Activated T-cell treated with anti-CD3 and anti-CD28 coated beads, Interleukin-2, amount 50 U/mL, for 72 hours (primary cell): ENCODE data around the gene NKAIN2. TPM values are rescaled to one million over a fixed set of nuclear protein-coding genes. Genes with fewer than 3 reads are reported as not detected.

Source experiments
- ATAC-seq, 2 donors: fragments of 150-1000 bp; cut with Tn5 transposase; replicated peaks in 1 of 2; 2 replicates each; pipeline ENCODE4 v1.10.0; 2021; ENCODE audit warnings: moderate library complexity in 2 of 2, mild to moderate bottlenecking in 1 of 2
- DNase-seq, 2 donors: peaks; one replicate each; pipeline ENCODE4 v3.0.0; 2021 to 2022; ENCODE audit warnings: mixed read lengths in 1 of 2
- H3K27ac Mint-ChIP-seq: one replicate; pipeline ENCODE4 v1.8.0; 2022; ENCODE audit warnings: mild to moderate bottlenecking, moderate library complexity, mixed read lengths
- H3K27me3 Mint-ChIP-seq: one replicate; pipeline ENCODE4 v1.8.0; 2022; ENCODE audit warnings: low read depth, mixed read lengths
- H3K36me3 Mint-ChIP-seq, 2 donors: one replicate each; pipeline ENCODE4 v1.8.0; 2022; ENCODE audit warnings: mixed read lengths in 2 of 2, mild to moderate bottlenecking in 1 of 2; ENCODE audit not compliant: insufficient read depth in 2 of 2
- H3K4me1 Mint-ChIP-seq: one replicate; pipeline ENCODE4 v1.8.0; 2022; ENCODE audit warnings: low read depth, mixed read lengths
- H3K4me3 Mint-ChIP-seq, 2 donors: one replicate each; pipeline ENCODE4 v1.8.0; 2022; ENCODE audit warnings: mild to moderate bottlenecking in 2 of 2, mixed read lengths in 2 of 2, moderate library complexity in 2 of 2
- H3K9me3 Mint-ChIP-seq, 2 donors: one replicate each; pipeline ENCODE4 v1.8.0; 2022; ENCODE audit warnings: mixed read lengths in 2 of 2
- total RNA-seq, 2 donors: library from RNA; stranded (reverse); gene quantifications; one replicate each; pipeline ENCODE4 v1.2.3, GENCODE V29; 2022

Gene NKAIN2
- total RNA-seq, 2 donors from 2014 or later = not detected

DNA sequence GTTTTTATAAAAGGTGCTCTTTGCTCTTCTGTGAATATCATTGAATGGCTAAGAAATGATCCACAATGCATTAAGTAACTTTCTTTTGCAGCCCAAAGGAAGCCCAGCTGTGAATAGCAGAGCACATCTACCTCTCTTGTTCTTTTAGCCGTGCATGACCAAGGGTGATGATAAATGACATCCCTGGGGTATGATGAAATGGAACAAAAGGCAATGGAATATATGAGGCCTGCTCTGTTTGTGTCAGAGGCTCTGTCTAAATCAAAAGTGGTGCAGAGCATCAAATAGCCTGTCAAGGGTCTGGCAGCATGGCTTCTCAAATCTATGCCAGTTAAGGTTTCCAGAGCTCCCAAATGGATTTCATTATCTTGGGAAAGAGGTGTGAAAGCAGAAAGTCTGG lies 796.0 kb downstream of the NKAIN2 start:
- Mint-ChIP-seq H3K27me3 (no peaks in the 10 kb centered on the region), H3K27ac (no peak overlapping the region), H3K4me1 (no peaks in the 10 kb centered on the region), H3K4me3 (no peak overlapping the region), H3K9me3 (peaks cover 0 to 3% of the 10 kb centered on the region in 2 donors), H3K36me3 (no peaks in the 10 kb centered on the region)
- DNase-seq = no peak
- no peak for ATAC-seq

- Mint-ChIP-seq H3K27me3 (no peaks in the 10 kb centered on the region), H3K4me3 (no peak overlapping the region), H3K27ac (no peak overlapping the region), H3K9me3 (peaks cover 3 to 6% of the 10 kb centered on the region in 2 donors), H3K4me1 (no peaks in the 10 kb centered on the region), H3K36me3 (no peaks in the 10 kb centered on the region)
- DNase-seq (no peak), ATAC-seq (no peak)
Observed at GRCh38 chr6:124604719-124605118, 801.1 kb downstream of the NKAIN2 start.

- peaks cover 3 to 6% of the 10 kb centered on the region in 2 donors for H3K9me3 Mint-ChIP-seq
- H3K27me3 Mint-ChIP-seq = no peaks in the 10 kb centered on the region
- no peaks in the 10 kb centered on the region for H3K4me1 Mint-ChIP-seq
- DNase-seq (no peak), ATAC-seq (no peak)
- H3K4me3 Mint-ChIP-seq = no peak overlapping the region
- H3K36me3 Mint-ChIP-seq = no peaks in the 10 kb centered on the region
- H3K27ac Mint-ChIP-seq = no peak overlapping the region
Observed at GRCh38 chr6:124607119-124607627, 803.5 kb downstream of the NKAIN2 start.

DNA sequence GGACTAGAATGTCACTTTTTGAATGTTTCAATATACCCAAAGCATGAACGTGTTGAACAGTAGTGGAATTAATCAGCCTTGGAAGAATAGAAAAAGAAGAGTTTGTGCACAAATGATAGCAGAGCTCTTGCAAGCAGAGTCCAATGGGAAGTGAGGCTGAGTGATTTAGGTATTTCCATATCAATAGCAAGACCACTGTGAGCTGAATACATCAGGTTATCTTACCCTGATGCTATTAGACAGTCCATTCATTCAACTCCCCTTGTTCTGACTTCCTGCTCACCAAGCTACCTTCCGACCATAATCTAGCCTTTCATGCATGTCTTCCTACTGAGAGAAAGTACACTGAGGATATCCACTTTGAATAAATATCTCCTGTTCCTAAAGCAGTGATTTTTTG lies 809.4 kb downstream of the NKAIN2 start:
- peaks cover 0 to 2% of the 10 kb centered on the region in 2 donors for H3K36me3 Mint-ChIP-seq
- H3K4me3 Mint-ChIP-seq = no peak overlapping the region
- DNase-seq (no peak), ATAC-seq (no peak)
- H3K27me3 Mint-ChIP-seq = no peaks in the 10 kb centered on the region
- H3K4me1 Mint-ChIP-seq = no peaks in the 10 kb centered on the region
- peaks cover 5 to 10% of the 10 kb centered on the region in 2 donors for H3K9me3 Mint-ChIP-seq
- H3K27ac Mint-ChIP-seq = no peak overlapping the region

- Mint-ChIP-seq H3K27ac (no peak overlapping the region), H3K27me3 (no peaks in the 10 kb centered on the region), H3K9me3 (peaks cover under 1% of the 10 kb centered on the region in 2 donors), H3K4me1 (no peaks in the 10 kb centered on the region), H3K4me3 (no peak overlapping the region), H3K36me3 (no peaks in the 10 kb centered on the region)
- ATAC-seq = no peak
- DNase-seq = no peak
Observed at GRCh38 chr6:124622351-124622750, 818.7 kb downstream of the NKAIN2 start.

DNA sequence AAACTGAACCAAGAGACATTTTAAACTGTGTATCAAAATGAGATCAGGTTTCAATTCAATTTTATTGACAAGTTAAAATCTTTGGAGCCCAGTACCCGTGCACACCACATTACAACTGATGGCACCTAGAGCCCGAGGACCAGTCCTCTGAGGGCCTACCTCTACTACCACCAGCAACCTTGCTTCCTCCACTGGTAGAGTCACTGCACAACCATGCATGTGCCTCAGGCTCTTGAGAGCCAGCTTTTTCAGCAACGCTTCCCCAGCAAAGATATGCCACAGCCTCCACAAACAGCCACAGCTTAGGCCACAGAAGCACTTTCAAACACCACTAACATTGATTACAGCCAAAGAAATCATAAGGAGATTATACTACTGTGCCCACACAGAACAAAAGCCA lies 830.0 kb downstream of the NKAIN2 start:
- no peaks in the 10 kb centered on the region for H3K36me3 Mint-ChIP-seq
- no peak overlapping the region for H3K4me3 Mint-ChIP-seq
- no peaks in the 10 kb centered on the region for H3K4me1 Mint-ChIP-seq
- H3K27me3 Mint-ChIP-seq = no peaks in the 10 kb centered on the region
- ATAC-seq = no peak
- peaks cover 2 to 4% of the 10 kb centered on the region in 2 donors for H3K9me3 Mint-ChIP-seq
- no peak for DNase-seq
- H3K27ac Mint-ChIP-seq = no peak overlapping the region

DNA sequence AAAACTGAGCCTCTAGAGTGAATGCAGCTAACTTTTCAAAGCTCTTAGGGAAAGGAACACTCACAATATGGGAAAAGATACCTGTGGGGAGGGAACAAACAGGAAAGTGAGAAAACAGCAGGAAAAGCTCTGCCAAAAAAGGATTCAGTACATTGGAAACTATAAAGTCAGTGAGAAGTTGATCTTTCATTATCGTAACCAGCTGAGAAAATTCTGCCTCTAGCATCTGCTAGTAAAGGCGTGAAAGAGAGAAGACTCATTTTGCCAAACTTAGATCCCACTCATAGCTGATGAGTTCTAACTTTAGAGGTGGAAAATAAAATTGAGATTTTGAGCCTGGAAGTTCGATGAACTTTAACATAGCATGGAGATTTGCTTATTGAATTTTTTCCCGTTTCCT lies 836.8 kb downstream of the NKAIN2 start:
- Mint-ChIP-seq H3K4me3 (no peak overlapping the region), H3K27me3 (no peaks in the 10 kb centered on the region), H3K27ac (no peak overlapping the region), H3K36me3 (no peaks in the 10 kb centered on the region), H3K4me1 (no peaks in the 10 kb centered on the region), H3K9me3 (peaks cover 0 to 2% of the 10 kb centered on the region in 2 donors)
- DNase-seq = no peak
- ATAC-seq = no peak

DNA sequence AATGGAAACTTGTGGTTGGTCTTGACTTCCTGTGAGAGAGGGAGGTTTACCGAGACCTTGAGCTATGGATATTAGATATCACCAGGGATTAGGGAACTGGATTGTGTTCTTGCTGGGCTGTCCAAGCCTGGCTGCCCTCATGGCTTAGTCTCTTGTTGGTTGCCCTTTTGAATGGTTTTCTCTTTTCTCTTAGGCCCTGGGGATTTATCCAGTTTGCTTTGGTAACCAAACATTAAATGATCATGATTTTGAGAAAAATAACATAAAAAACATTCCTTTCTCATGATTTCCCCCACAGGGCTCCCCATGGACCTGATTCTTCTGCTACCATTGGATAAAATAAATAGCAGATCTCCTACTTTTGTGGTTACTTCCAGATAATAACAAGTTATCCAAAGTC lies 852.2 kb downstream of the NKAIN2 start:
- Mint-ChIP-seq H3K9me3 (peaks cover 0 to 4% of the 10 kb centered on the region in 2 donors), H3K27ac (no peak overlapping the region), H3K27me3 (no peaks in the 10 kb centered on the region), H3K36me3 (no peaks in the 10 kb centered on the region), H3K4me3 (no peak overlapping the region), H3K4me1 (no peaks in the 10 kb centered on the region)
- no peak for DNase-seq
- ATAC-seq = no peak

DNA sequence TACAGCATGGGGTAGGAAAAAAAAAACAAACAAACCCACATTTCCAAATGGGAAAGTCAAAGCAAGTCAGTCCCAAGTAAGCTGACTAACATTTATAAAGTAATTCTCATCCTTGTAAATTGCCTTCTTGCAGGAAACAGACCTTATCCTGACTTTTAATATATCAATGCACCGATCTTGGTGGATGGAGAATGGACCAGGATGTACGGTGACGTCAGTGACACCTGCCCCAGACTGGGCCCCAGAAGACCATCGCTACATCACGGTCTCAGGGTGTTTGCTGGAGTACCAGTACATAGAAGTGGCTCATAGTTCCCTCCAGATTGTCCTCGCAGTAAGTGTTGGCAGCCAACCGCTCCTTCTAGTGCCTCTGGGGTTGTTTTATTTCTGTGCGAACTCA lies 854.4 kb downstream of the NKAIN2 start:
- no peak for DNase-seq
- ATAC-seq = no peak
- Mint-ChIP-seq H3K4me3 (no peak overlapping the region), H3K9me3 (peaks cover 0 to 2% of the 10 kb centered on the region in 2 donors), H3K4me1 (no peaks in the 10 kb centered on the region), H3K36me3 (no peaks in the 10 kb centered on the region), H3K27me3 (no peaks in the 10 kb centered on the region), H3K27ac (no peak overlapping the region)

- ATAC-seq (no peak), DNase-seq (no peak)
- Mint-ChIP-seq H3K27ac (no peak overlapping the region), H3K36me3 (no peaks in the 10 kb centered on the region), H3K4me1 (no peaks in the 10 kb centered on the region), H3K27me3 (no peaks in the 10 kb centered on the region), H3K4me3 (no peak overlapping the region), H3K9me3 (no peaks in the 10 kb centered on the region)
Observed at GRCh38 chr6:124659427-124659826, 855.8 kb downstream of the NKAIN2 start.

GRCh38 chr6:124660185-124660584 lies 856.5 kb downstream of the NKAIN2 start:
- Mint-ChIP-seq H3K36me3 (no peaks in the 10 kb centered on the region), H3K9me3 (no peaks in the 10 kb centered on the region), H3K4me3 (no peak overlapping the region), H3K27ac (no peak overlapping the region), H3K27me3 (no peaks in the 10 kb centered on the region), H3K4me1 (no peaks in the 10 kb centered on the region)
- DNase-seq (no peak), ATAC-seq (no peak)

- no peaks in the 10 kb centered on the region for H3K36me3 Mint-ChIP-seq
- no peak for ATAC-seq
- H3K4me3 Mint-ChIP-seq = no peak overlapping the region
- no peak overlapping the region for H3K27ac Mint-ChIP-seq
- no peaks in the 10 kb centered on the region for H3K9me3 Mint-ChIP-seq
- no peaks in the 10 kb centered on the region for H3K4me1 Mint-ChIP-seq
- DNase-seq = no peak
- no peaks in the 10 kb centered on the region for H3K27me3 Mint-ChIP-seq
Observed at GRCh38 chr6:124661097-124661661, 857.5 kb downstream of the NKAIN2 start.

- H3K36me3 Mint-ChIP-seq = no peaks in the 10 kb centered on the region
- DNase-seq = no peak
- no peak for ATAC-seq
- H3K4me3 Mint-ChIP-seq = no peak overlapping the region
- H3K27ac Mint-ChIP-seq = no peak overlapping the region
- no peaks in the 10 kb centered on the region for H3K27me3 Mint-ChIP-seq
- no peaks in the 10 kb centered on the region for H3K4me1 Mint-ChIP-seq
- H3K9me3 Mint-ChIP-seq = peaks cover 2% of the 10 kb centered on the region in 2 donors
Observed at GRCh38 chr6:124668028-124668427, 864.4 kb downstream of the NKAIN2 start.
